GM19468 (cell line): ENCODE results near the gene NUDT9.

ENCODE experiments used
- ATAC-seq: cut with Tn5 transposase; IDR thresholded peaks from one replicate; pipeline ENCODE4 v1.9.1; 2021; ENCODE audit warnings: mild to moderate bottlenecking, moderate library complexity, moderate number of reproducible peaks; ENCODE audit not compliant: unreplicated experiment; ENCODE audit errors: extremely low read depth

Gene NUDT9

GRCh38 chr4:87500092-87500462 is 77.7 kb downstream of the NUDT9 start:
- ATAC-seq = no peak

- ATAC-seq = no peak
These were observed 80.3 kb downstream of the NUDT9 start for GRCh38 chr4:87502580-87503238.

- no peak for ATAC-seq
These were observed 83.5 kb downstream of the NUDT9 start for GRCh38 chr4:87505862-87506261.

- ATAC-seq = no peak
These were observed 84.8 kb downstream of the NUDT9 start for GRCh38 chr4:87506974-87507701.
